Mesodermal cell (in vitro differentiated cells): Measurements from ENCODE around the gene RBBP5.

Experiments used
- H3K27ac ChIP-seq: 2 replicates; pipeline ENCODE4 v1.7.0; 2013; ENCODE audit warnings: mild to moderate bottlenecking, low read depth, low read length, moderate library complexity; ENCODE audit not compliant: severe bottlenecking
- H3K36me3 ChIP-seq: 2 replicates; pipeline ENCODE4 v1.7.1; 2013; ENCODE audit warnings: mild to moderate bottlenecking, low read length, moderate library complexity; ENCODE audit not compliant: control insufficient read depth, insufficient read depth
- H3K4me1 ChIP-seq: one replicate; pipeline ENCODE4 v1.7.1; 2013; ENCODE audit warnings: mild to moderate bottlenecking, low read length; ENCODE audit not compliant: insufficient read depth, control insufficient read depth, poor library complexity, severe bottlenecking
- H3K4me3 ChIP-seq: 2 replicates; pipeline ENCODE4 v1.7.0; 2013; ENCODE audit warnings: low read length, control low read depth, mild to moderate bottlenecking; ENCODE audit not compliant: insufficient read depth, poor library complexity, severe bottlenecking; ENCODE audit errors: extremely low read depth
- H3K9me3 ChIP-seq: 2 replicates; pipeline ENCODE4 v1.7.1; 2013; ENCODE audit warnings: mild to moderate bottlenecking, low read length, moderate library complexity; ENCODE audit not compliant: control insufficient read depth
- WGBS, 2 experiments: methylation state at CpG; one replicate each; pipeline ENCODE4 v1.1.5; 2013; ENCODE audit warnings: missing lambda C conversion rate in 2 of 2; ENCODE audit not compliant: insufficient coverage in 2 of 2; 5-methylcytosine and 5-hydroxymethylcytosine counted together

Gene RBBP5

GRCh38 chr1:205075642-205076155 is 46.1 kb downstream of the RBBP5 start:
- no peak overlapping the region for H3K27ac ChIP-seq
- no peaks in the 10 kb centered on the region for H3K9me3 ChIP-seq
- WGBS, 2 experiments = 77 to 79% methylated on average over 5 to 6 of the region's 7 CpGs
- no peaks in the 10 kb centered on the region for H3K4me1 ChIP-seq
- H3K36me3 ChIP-seq = no peaks in the 10 kb centered on the region
- no peak overlapping the region for H3K4me3 ChIP-seq

- H3K27ac ChIP-seq = no peak overlapping the region
- no peak overlapping the region for H3K4me3 ChIP-seq
- H3K9me3 ChIP-seq = no peaks in the 10 kb centered on the region
- H3K36me3 ChIP-seq = no peaks in the 10 kb centered on the region
- no peaks in the 10 kb centered on the region for H3K4me1 ChIP-seq
- WGBS, 2 experiments = 92 to 93% methylated on average over 2 to 5 of the region's 7 CpGs
These were observed 47.3 kb downstream of the RBBP5 start for GRCh38 chr1:205074513-205074912.

GRCh38 chr1:205074084-205074483 is 47.7 kb downstream of the RBBP5 start:
- no peaks in the 10 kb centered on the region for H3K9me3 ChIP-seq
- H3K4me3 ChIP-seq = no peak overlapping the region
- H3K36me3 ChIP-seq = no peaks in the 10 kb centered on the region
- H3K4me1 ChIP-seq = no peaks in the 10 kb centered on the region
- WGBS, 2 experiments = 93 to 97% methylated on average over 6 to 11 of the region's 11 CpGs
- no peak overlapping the region for H3K27ac ChIP-seq

GRCh38 chr1:205073511-205073910 is 48.3 kb downstream of the RBBP5 start:
- H3K36me3 ChIP-seq = no peaks in the 10 kb centered on the region
- H3K4me1 ChIP-seq = no peaks in the 10 kb centered on the region
- H3K9me3 ChIP-seq = no peaks in the 10 kb centered on the region
- H3K4me3 ChIP-seq = no peak overlapping the region
- H3K27ac ChIP-seq = no peak overlapping the region
- WGBS, 2 experiments = 91 to 97% methylated on average over 11 to 12 of the region's 12 CpGs

- Histone ChIP-seq H3K4me1 (no peaks in the 10 kb centered on the region), H3K27ac (no peak overlapping the region), H3K4me3 (no peak overlapping the region), H3K9me3 (no peaks in the 10 kb centered on the region), H3K36me3 (no peaks in the 10 kb centered on the region)
- 87 to 95% methylated on average over 7 of the region's 8 CpGs for WGBS, 2 experiments
These were observed 48.9 kb downstream of the RBBP5 start for GRCh38 chr1:205072881-205073280.

- no peak overlapping the region for H3K4me3 ChIP-seq
- 78 to 100% methylated on average over 5 to 9 of the region's 9 CpGs for WGBS, 2 experiments
- H3K4me1 ChIP-seq = no peaks in the 10 kb centered on the region
- no peaks in the 10 kb centered on the region for H3K36me3 ChIP-seq
- no peaks in the 10 kb centered on the region for H3K9me3 ChIP-seq
- no peak overlapping the region for H3K27ac ChIP-seq
These were observed 49.5 kb downstream of the RBBP5 start for GRCh38 chr1:205072286-205072685.

- Histone ChIP-seq H3K4me3 (no peak overlapping the region), H3K9me3 (no peaks in the 10 kb centered on the region), H3K4me1 (no peaks in the 10 kb centered on the region), H3K36me3 (no peaks in the 10 kb centered on the region), H3K27ac (no peak overlapping the region)
- WGBS, 2 experiments = 86 to 90% methylated on average over 8 to 9 of the region's 12 CpGs
These were observed 50.0 kb downstream of the RBBP5 start for GRCh38 chr1:205071801-205072200.

GRCh38 chr1:205071028-205071409 is 50.8 kb downstream of the RBBP5 start:
- no peak overlapping the region for H3K4me3 ChIP-seq
- WGBS, 2 experiments = 84 to 96% methylated on average over 2 of the region's 2 CpGs
- H3K4me1 ChIP-seq = no peaks in the 10 kb centered on the region
- no peaks in the 10 kb centered on the region for H3K9me3 ChIP-seq
- H3K36me3 ChIP-seq = no peaks in the 10 kb centered on the region
- H3K27ac ChIP-seq = no peak overlapping the region

GRCh38 chr1:205069371-205070125 is 52.2 kb downstream of the RBBP5 start:
- H3K4me1 ChIP-seq = no peaks in the 10 kb centered on the region
- no peaks in the 10 kb centered on the region for H3K36me3 ChIP-seq
- 93 to 95% methylated on average over 39 to 41 of the region's 42 CpGs for WGBS, 2 experiments
- no peaks in the 10 kb centered on the region for H3K9me3 ChIP-seq
- no peak overlapping the region for H3K27ac ChIP-seq
- no peak overlapping the region for H3K4me3 ChIP-seq

GRCh38 chr1:205068457-205069040 is 53.2 kb downstream of the RBBP5 start:
- no peak overlapping the region for H3K27ac ChIP-seq
- no peaks in the 10 kb centered on the region for H3K36me3 ChIP-seq
- no peaks in the 10 kb centered on the region for H3K9me3 ChIP-seq
- 94 to 100% methylated on average over 1 to 2 of the region's 2 CpGs for WGBS, 2 experiments
- H3K4me1 ChIP-seq = no peaks in the 10 kb centered on the region
- no peak overlapping the region for H3K4me3 ChIP-seq

- no peaks in the 10 kb centered on the region for H3K36me3 ChIP-seq
- 93% methylated on average over 4 of the region's 4 CpGs; no CpG with 5 or more reads in 1 of the 2 experiments for WGBS, 2 experiments
- no peak overlapping the region for H3K27ac ChIP-seq
- H3K9me3 ChIP-seq = no peaks in the 10 kb centered on the region
- H3K4me1 ChIP-seq = no peaks in the 10 kb centered on the region
- H3K4me3 ChIP-seq = no peak overlapping the region
These were observed 53.8 kb downstream of the RBBP5 start for GRCh38 chr1:205068001-205068400.
